NB4 (cell line): Measurements from ENCODE around the gene HIRA.

Experiments
- CTCF ChIP-seq: IDR thresholded peaks from one replicate; pipeline ENCODE4 v1.5.1; 2012; ENCODE audit warnings: low read depth, low read length
- MAX ChIP-seq: IDR thresholded peaks from 2 replicates; pipeline ENCODE4 v1.6.1; 2011; ENCODE audit warnings: low read depth, low read length

- TF ChIP-seq CTCF (no peak), MAX (no peak)
Observed at GRCh38 chr22:19412478-19412877, 19.1 kb downstream of the HIRA start.
